H9 (cell line): ENCODE results near the gene ZNF429. TPM values are rescaled to one million over a fixed set of nuclear protein-coding genes. Genes with fewer than 3 reads are reported as not detected.

Source experiments
- DNase-seq: peaks from one replicate; pipeline ENCODE4 v3.0.0-alpha.2; 2017
- H2AFZ ChIP-seq: one replicate; pipeline ENCODE4 v1.6.1; 2013; ENCODE audit warnings: mild to moderate bottlenecking, low read length, control low read depth, moderate library complexity
- H2AK5ac ChIP-seq: 2 replicates; pipeline ENCODE4 v1.6.1; 2013; ENCODE audit warnings: low read length, control low read depth, mixed read lengths; ENCODE audit not compliant: insufficient read length
- H2BK120ac ChIP-seq: one replicate; pipeline ENCODE4 v1.6.1; 2013; ENCODE audit warnings: low read depth, mild to moderate bottlenecking, low read length, control low read depth, inconsistent platforms; ENCODE audit not compliant: poor library complexity, severe bottlenecking
- H2BK12ac ChIP-seq: 2 replicates; pipeline ENCODE4 v1.6.1; 2013; ENCODE audit warnings: low read length, control low read depth, mixed read lengths, low read depth; ENCODE audit not compliant: insufficient read length
- H2BK15ac ChIP-seq: 2 replicates; pipeline ENCODE4 v1.6.1; 2013; ENCODE audit warnings: low read depth, low read length, control low read depth
- H2BK20ac ChIP-seq: one replicate; pipeline ENCODE4 v1.6.1; 2013; ENCODE audit warnings: low read depth, mild to moderate bottlenecking, low read length, control low read depth, inconsistent platforms; ENCODE audit not compliant: poor library complexity, severe bottlenecking
- H2BK5ac ChIP-seq: 2 replicates; pipeline ENCODE4 v1.6.1; 2013; ENCODE audit warnings: low read length, control low read depth, mixed read lengths; ENCODE audit not compliant: insufficient read length
- H3K14ac ChIP-seq: 2 replicates; pipeline ENCODE4 v1.6.1; 2013; ENCODE audit warnings: low read length, control low read depth; ENCODE audit not compliant: insufficient read depth
- H3K18ac ChIP-seq: 2 replicates; pipeline ENCODE4 v1.6.1; 2013; ENCODE audit warnings: low read depth, mild to moderate bottlenecking, mixed read lengths, low read length, control low read depth; ENCODE audit not compliant: insufficient read length
- H3K23ac ChIP-seq: 2 replicates; pipeline ENCODE4 v1.6.1; 2013; ENCODE audit warnings: low read length, control low read depth, mixed read lengths, low read depth; ENCODE audit not compliant: insufficient read length
- H3K23me2 ChIP-seq: 2 replicates; pipeline ENCODE4 v1.6.1; 2013; ENCODE audit warnings: low read depth, mild to moderate bottlenecking, mixed read lengths, low read length, control low read depth; ENCODE audit not compliant: insufficient read length, poor library complexity, severe bottlenecking
- H3K27ac ChIP-seq: 2 replicates; pipeline ENCODE4 v1.5.1; 2013; ENCODE audit warnings: low read length, control low read depth, mixed read lengths, low read depth; ENCODE audit not compliant: insufficient read length
- H3K27me3 ChIP-seq: 2 replicates; pipeline ENCODE4 v1.6.1; 2013; ENCODE audit warnings: low read length, control low read depth, inconsistent platforms; ENCODE audit not compliant: insufficient read depth
- H3K4ac ChIP-seq: 2 replicates; pipeline ENCODE4 v1.6.1; 2013; ENCODE audit warnings: low read depth, mild to moderate bottlenecking, control low read depth, inconsistent platforms, low read length, moderate library complexity
- H3K4me1 ChIP-seq: 2 replicates; pipeline ENCODE4 v1.6.1; 2013; ENCODE audit warnings: low read length, control low read depth, inconsistent platforms; ENCODE audit not compliant: insufficient read depth
- H3K4me2 ChIP-seq: 2 replicates; pipeline ENCODE4 v1.6.1; 2013; ENCODE audit warnings: low read length, control low read depth, mixed read lengths; ENCODE audit not compliant: insufficient read length, insufficient read depth
- H3K56ac ChIP-seq: 2 replicates; pipeline ENCODE4 v1.6.1; 2013; ENCODE audit warnings: low read depth, mild to moderate bottlenecking, mixed read lengths, low read length, control low read depth; ENCODE audit not compliant: insufficient read length
- H3K79me1 ChIP-seq: 2 replicates; pipeline ENCODE4 v1.6.1; 2013; ENCODE audit warnings: low read depth, mild to moderate bottlenecking, moderate library complexity, low read length, control low read depth, inconsistent platforms; ENCODE audit not compliant: insufficient read depth, poor library complexity, severe bottlenecking
- H3K79me2 ChIP-seq: 2 replicates; pipeline ENCODE4 v1.6.1; 2013; ENCODE audit warnings: low read length, control low read depth, inconsistent platforms; ENCODE audit not compliant: insufficient read depth
- H3K9ac ChIP-seq: 2 replicates; pipeline ENCODE4 v1.6.1; 2013; ENCODE audit warnings: low read length, control low read depth, mixed read lengths; ENCODE audit not compliant: insufficient read length; ENCODE audit errors: extremely low read depth
- H3K9me3 ChIP-seq: one replicate; pipeline ENCODE4 v1.6.1; 2013; ENCODE audit warnings: low read depth, low read length, inconsistent platforms; ENCODE audit not compliant: control insufficient read depth
- H3T11ph ChIP-seq: one replicate; pipeline ENCODE4 v1.6.1; 2013; ENCODE audit warnings: mild to moderate bottlenecking, low read length, control low read depth, inconsistent platforms
- H4K20me1 ChIP-seq: one replicate; pipeline ENCODE4 v1.6.1; 2013; ENCODE audit not compliant: control insufficient read depth, insufficient read length, insufficient read depth
- H4K5ac ChIP-seq: 2 replicates; pipeline ENCODE4 v1.6.1; 2013; ENCODE audit warnings: low read depth, mild to moderate bottlenecking, mixed read lengths, low read length, control low read depth; ENCODE audit not compliant: insufficient read length
- H4K8ac ChIP-seq: replicated peaks from 2 replicates; pipeline ENCODE4 v1.6.1; 2013; ENCODE audit warnings: low read length, control low read depth, mixed read lengths, low read depth; ENCODE audit not compliant: insufficient read length
- H4K91ac ChIP-seq: 2 replicates; pipeline ENCODE4 v1.6.1; 2013; ENCODE audit warnings: low read depth, mild to moderate bottlenecking, moderate library complexity, mixed read lengths, low read length, control low read depth; ENCODE audit not compliant: insufficient read length
- H3K27ac Mint-ChIP-seq, 3 experiments: 2 replicates in 2 of 3; 3 replicates in 1 of 3; pipeline ENCODE4 v1.8.0; 2020 to 2021; ENCODE audit warnings: mixed read lengths in 3 of 3, mild to moderate bottlenecking in 1 of 3, moderate library complexity in 1 of 3
- H3K27me3 Mint-ChIP-seq: 2 replicates; pipeline ENCODE4 v1.8.0; 2021; ENCODE audit warnings: low read depth, mild to moderate bottlenecking, moderate library complexity, mixed read lengths
- H3K36me3 Mint-ChIP-seq, 3 experiments: 2 replicates in 2 of 3; 3 replicates in 1 of 3; pipeline ENCODE4 v1.8.0; 2020 to 2021; ENCODE audit warnings: low read depth in 3 of 3, mixed read lengths in 3 of 3; ENCODE audit not compliant: insufficient read depth in 1 of 3
- H3K4me1 Mint-ChIP-seq, 2 experiments: 2 replicates each; pipeline ENCODE4 v1.8.0; 2020; ENCODE audit warnings: mixed read lengths in 2 of 2
- H3K4me3 Mint-ChIP-seq, 2 experiments: 2 replicates in 1 of 2; 3 replicates in 1 of 2; pipeline ENCODE4 v1.8.0; 2020 to 2021; ENCODE audit warnings: mild to moderate bottlenecking in 2 of 2, mixed read lengths in 2 of 2, moderate library complexity in 1 of 2
- H3K9me3 Mint-ChIP-seq, 2 experiments: 2 replicates in 1 of 2; 3 replicates in 1 of 2; pipeline ENCODE4 v1.8.0; 2020; ENCODE audit warnings: mild to moderate bottlenecking in 2 of 2, mixed read lengths in 2 of 2, moderate library complexity in 1 of 2
- CTCF ChIP-seq: fragments of 200-600 bp; sonication (generic); conservative IDR thresholded peaks from 3 replicates; pipeline ENCODE4 v1.8.0; 2021; ENCODE audit warnings: antibody characterized with exemption, mild to moderate bottlenecking
- WGBS: extraction: QIAGEN DNeasy Blood & Tissue Kit; methylation state at CpG from one replicate; pipeline ENCODE4 v1.1.7; 2013; ENCODE audit warnings: missing lambda C conversion rate, low lambda C conversion rate, mixed read lengths; ENCODE audit not compliant: insufficient read length; ENCODE audit errors: extremely low coverage; 5-methylcytosine and 5-hydroxymethylcytosine counted together
- total RNA-seq: library from RNA; stranded (reverse); gene quantifications from 2 replicates; pipeline ENCODE4 v1.2.1, GENCODE V29; 2021

Gene ZNF429
- total RNA-seq, 1 experiment from 2014 or later = 11.2 TPM

- no peak overlapping the region for H3K27ac ChIP-seq
- WGBS = no CpG with 5 or more reads among the region's 9 CpGs
- H3K9me3 Mint-ChIP-seq = peaks cover 8 to 42% of the 10 kb centered on the region in 2 experiments; a peak in 4 of 5 replicates
Measured at GRCh38 chr19:21492947-21493906, 12.2 kb upstream of the ZNF429 start.

More at GRCh38 chr19:21492947-21493906, 12.2 kb upstream of the ZNF429 start:
- H3K4me1 Mint-ChIP-seq = no peaks in the 10 kb centered on the region
- Histone ChIP-seq H3K4me2 (no peak overlapping the region), H3K4me1 (no peaks in the 10 kb centered on the region), H3K18ac (no peak overlapping the region), H4K20me1 (no peaks in the 10 kb centered on the region), H3K56ac (no peak overlapping the region), H2BK120ac (no peak overlapping the region), H4K91ac (no peak overlapping the region), H4K5ac (no peak overlapping the region), H3K9me3 (peaks cover 38% of the 10 kb centered on the region), H2AFZ (no peak overlapping the region), H3K4ac (no peak overlapping the region), H3K14ac (no peak overlapping the region), H2BK20ac (no peak overlapping the region), H4K8ac (no peak overlapping the region), H3K9ac (no peak overlapping the region), H2AK5ac (no peak overlapping the region), H3K27me3 (no peaks in the 10 kb centered on the region), H2BK12ac (no peak overlapping the region), H2BK5ac (no peak overlapping the region), H3K23ac (no peak overlapping the region), H2BK15ac (no peak overlapping the region), H3K23me2 (no peaks in the 10 kb centered on the region), H3T11ph (no peak overlapping the region), H3K79me1 (no peaks in the 10 kb centered on the region), H3K79me2 (no peaks in the 10 kb centered on the region)
- TF ChIP-seq CTCF = no peak
- H3K36me3 Mint-ChIP-seq = peaks cover 70 to 86% (median 82%) of the 10 kb centered on the region in 3 experiments
- no peak for DNase-seq
- no peaks in the 10 kb centered on the region for H3K27me3 Mint-ChIP-seq
- H3K27ac Mint-ChIP-seq = no peak overlapping the region
- no peak overlapping the region for H3K4me3 Mint-ChIP-seq
